NK-92 (cell line): ENCODE results near the gene NTN3.
"Not testable (repeated sequence)": the region's sequence is repeated elsewhere in the genome, so short reads cannot be mapped to it uniquely, and the experiment has no call there.

Experiments
- DNase-seq: peaks from one replicate; lab custom pipeline; 2025; ENCODE audit not compliant: unreplicated experiment; lab: John Stamatoyannopoulos, UW

NTN3 gene

DNA sequence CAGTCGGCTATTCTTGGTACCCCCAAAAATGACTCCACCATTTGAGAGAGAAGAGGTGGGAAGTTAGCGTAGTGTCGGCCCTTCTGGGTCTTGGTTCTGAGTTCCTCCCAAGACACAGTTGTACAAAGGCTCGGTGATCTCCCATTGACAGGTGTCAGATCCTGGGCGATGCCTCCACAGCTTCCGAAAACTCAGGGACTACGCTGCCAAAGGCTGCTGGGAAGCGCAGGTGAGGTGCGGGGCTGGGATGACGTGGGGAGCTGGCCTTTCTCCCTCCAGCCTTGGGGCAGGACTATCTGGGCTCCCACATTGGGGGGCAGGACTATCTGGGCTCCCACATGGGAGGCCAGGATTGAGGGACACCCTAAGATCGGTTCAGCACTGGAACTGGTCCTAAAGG, 31.5 kb upstream of the NTN3 start:
- DNase-seq: no peak

DNA sequence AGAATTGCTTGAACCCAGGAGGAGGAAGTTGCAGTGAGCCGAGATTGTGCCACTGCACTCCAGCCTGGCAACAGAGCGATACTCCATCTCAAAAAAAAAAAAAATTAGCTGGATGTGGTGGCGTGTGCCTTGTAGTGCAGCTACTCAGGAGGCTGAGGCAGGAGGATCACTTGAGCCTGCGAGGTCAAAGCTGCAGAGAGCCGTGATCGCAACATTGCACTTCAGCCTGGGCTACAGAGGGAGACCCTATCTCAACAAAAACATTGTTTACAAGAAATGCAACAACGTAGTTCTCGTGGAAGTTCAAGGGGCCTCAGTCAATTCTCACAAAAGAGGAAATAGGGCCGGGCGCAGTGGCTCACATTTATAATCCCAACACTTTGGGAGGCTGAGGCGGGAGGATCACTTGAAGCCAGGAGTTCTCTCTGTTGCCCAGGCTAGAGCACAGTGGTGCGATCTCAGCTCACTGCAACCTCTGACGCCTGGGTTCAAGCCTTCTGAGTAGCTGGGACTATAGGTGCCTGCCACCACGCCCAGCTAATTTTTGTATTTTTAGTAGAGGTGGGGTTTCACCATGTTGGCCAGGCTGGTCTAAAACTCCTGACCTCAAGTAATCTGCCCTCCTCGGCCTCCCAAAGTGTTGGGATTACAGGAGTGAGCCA, 29.8 kb upstream of the NTN3 start:
- DNase-seq: not testable (repeated sequence)

DNA sequence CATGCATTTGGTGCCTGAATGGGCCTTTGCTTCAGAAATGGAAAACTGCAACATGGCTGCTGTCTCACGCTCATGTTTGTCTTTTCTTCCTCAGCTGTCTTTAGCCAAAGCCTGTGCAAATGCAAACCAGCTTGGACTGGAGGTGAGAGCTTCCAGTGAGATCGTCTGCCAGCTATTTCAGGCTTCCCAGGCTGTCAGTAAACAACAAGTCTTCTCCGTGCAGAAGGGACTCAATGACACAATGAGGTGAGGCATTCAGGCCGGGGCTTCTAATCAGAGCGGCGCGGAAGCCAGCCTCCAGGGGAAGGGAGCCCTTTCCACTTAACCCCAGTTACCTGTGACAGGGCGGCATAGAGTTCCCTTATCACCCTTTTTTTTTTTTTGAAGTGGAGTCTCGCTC, 27.5 kb upstream of the NTN3 start:
- no peak for DNase-seq

DNA sequence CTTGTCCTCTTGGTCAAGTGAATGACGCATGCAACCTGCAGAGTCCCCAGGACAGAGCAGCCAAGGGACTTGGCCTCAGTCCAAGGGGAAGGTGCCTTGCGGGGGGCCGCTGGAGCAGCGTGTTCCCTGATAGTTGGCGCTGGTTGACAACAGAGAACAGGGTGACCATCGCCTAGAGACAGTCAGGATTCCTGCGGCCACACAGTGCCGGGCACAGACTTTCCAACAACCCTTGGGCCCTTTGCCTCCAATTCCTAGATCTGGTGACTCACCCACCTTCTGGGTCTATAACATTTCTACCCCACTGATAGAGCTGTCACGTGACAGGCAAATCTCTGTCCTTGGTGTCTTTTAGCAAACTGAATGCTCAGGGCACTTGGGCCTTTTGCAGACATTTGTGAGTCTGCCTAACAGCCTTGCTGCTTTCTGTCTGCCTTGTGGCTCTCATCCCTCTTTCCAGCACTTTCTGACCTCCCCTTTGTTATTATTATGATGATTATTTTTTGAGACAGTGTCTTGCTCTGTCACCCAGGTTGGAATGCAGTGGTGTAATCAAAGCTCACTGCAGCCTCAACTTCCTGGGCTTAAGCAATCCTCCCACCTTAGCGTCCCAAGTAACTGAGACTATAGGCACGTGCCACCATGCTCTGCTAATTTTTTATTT, 23.0 kb upstream of the NTN3 start:
- no peak for DNase-seq

DNA sequence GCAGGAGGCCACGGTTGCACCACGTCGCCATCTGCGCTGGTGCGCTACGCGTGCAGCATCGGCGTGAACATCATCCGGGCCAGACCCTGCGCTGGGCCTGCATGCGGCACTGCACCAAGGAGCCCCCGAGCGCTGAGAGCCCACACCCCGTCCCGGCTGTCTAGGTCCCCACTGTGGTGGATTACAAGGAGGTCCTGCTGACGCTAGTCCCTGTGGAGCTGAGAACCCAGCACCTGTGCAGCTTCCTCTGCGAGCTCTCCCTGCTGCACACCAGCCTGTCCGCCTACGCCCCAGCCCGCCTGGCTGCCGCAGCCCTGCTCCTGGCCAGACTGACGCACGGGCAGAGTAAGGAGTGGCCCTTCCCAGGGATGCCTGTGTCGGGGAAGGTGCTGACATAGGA, 22.0 kb upstream of the NTN3 start:
- no peak for DNase-seq

DNA sequence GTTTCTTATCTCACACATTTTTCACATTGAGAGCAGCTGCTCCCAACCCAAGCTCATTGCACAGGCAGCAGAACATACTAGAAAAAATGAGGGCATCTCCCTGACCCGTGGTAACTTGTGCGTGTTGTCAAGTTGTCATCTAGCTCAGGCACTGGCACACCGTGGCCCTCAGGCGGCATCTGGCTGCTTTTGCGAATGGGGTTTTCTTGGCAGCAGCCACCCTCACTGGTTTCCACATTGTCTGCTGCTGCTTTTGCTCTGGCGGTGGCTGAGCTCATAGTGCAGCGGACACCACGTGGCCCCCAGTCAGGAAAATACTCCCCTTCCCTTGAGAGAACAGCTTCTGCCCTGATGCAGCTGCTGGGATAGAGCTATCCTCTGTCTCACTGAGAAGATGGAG, 20.6 kb upstream of the NTN3 start:
- no peak for DNase-seq

DNA sequence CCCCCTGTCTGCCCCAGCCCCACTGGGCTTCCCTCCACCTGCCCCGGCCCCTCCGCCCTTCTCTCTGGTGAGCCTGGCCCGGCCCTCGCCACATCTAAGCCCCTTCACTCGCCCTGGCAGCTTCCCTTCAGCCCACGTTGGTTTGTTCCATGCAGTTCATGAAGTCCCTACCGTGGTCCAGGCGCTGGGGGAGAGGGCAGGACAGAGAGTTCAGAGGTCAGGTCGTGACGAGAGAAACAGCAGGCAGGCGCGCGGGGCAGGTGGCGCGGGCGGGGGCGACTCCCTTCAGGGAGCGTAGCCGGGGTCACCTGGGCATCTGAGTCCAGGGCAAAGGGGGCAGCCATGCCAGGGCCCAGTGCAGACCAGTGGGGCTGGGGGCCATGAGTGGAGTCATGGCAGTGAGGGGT, 20.1 kb upstream of the NTN3 start:
- DNase-seq: no peak

DNA sequence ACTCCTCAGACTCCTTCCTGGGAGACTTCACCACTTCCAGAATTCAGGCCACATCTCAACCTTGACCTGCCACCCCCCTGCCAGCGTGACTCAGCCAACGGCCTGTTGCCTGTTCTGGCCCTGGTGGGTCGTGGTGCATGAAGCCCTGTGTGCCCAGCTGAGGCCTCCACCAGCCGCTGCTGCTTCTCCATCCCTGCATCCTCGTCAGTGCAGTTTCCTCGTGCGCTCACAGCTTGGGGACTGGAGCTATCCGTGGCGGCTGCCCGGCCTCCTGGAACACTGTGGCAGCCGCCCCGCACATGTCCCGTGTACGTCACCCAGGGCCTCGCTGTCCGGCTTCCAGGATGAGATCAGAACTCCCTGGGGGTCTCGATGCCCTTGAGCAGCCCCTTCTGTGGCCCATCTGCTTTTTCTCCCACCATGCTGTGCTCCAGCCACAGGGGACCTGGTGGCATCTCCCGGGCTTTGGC, 19.2 kb upstream of the NTN3 start:
- no peak for DNase-seq

DNA sequence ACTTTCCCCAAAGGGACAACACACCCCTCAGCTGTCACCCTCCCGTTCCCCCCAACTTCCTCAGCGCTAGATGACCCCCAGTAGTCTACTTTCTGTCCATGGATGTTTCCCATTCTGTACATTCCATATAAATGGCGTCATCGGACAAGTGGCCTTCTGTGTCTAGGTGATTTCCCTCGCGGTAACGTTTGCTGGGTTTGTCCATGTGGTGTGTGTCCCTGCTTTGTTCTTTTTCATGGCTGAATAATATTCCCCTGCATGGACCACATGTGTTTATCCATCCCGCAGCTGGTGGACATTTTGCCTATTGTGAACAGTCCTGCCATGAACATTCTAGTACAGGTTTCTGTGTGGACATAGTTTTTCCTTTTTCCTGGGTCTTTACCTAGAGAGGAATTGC, 18.4 kb upstream of the NTN3 start:
- no peak for DNase-seq

DNA sequence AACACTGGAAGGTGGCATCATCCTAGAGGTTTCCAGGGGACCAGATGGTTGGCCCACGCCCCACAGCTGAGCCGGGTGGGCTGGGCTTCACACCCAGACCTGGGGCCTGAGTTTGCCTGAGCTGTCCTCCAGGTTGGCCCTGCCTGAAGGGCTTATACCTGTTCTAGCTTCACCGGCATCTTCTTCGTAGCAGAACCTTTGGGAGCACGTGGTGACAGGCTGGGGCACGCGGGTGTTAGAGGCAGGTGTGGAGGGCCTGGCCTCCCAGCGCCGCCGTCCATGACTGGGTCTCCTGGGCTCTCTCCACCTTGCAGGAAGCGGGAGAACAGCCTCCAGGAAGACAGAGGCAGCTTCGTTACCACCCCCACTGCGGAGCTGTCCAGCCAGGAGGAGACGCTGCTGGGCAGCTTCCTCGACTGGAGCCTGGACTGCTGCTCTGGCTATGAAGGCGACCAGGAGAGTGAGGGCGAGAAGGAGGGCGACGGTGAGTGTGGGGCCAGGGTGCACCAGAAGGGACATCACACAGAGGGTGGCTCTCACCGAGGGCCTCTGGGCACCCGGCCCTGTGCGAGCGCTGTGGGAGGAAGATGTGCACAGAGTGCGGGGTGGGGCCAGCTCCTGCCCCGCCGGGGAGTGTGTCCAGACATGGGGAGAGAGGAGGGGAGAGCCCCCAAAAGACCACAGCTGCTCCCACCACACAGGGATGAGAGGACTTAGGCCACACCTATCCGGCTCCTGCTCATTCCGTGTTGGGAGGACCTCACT, 15.8 kb upstream of the NTN3 start:
- DNase-seq: no peak

DNA sequence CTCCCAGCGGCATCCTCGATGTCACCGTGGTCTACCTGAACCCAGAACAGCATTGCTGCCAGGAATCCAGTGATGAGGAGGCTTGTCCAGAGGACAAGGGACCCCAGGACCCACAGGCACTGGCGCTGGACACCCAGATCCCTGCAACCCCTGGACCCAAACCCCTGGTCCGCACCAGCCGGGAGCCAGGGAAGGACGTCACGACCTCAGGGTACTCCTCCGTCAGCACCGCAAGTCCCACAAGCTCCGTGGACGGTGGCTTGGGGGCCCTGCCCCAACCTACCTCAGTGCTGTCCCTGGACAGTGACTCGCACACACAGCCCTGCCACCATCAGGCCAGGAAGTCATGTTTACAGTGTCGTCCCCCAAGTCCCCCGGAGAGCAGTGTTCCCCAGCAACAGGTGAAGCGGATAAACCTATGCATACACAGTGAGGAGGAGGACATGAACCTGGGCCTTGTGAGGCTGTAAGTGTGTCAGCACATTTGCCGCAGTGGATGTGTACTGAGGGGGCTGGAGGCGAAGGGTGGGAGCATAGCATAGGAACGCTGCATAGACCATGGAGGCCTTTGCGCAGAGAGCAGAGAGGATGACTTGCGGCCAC, 14.4 kb upstream of the NTN3 start:
- no peak for DNase-seq

DNA sequence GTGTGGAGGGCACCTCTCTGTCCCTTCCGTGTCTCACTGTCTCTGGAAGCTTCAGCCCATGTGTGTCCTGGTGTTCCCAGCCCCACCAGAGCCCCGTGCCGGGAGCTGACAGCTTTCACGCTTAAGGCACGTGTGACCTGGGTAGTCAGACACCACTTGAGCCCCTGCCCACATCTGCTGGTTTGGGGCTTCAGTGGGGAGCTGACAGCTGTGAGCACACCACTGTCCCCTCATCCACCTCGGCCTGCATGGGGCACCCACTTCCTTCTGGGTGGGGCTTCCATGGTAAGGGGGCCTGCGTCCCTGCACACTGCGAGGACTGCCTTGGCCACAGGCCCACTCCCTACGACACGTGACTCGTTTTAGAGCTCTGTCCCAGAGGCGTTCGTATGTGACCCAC, 13.8 kb upstream of the NTN3 start:
- DNase-seq: no peak

DNA sequence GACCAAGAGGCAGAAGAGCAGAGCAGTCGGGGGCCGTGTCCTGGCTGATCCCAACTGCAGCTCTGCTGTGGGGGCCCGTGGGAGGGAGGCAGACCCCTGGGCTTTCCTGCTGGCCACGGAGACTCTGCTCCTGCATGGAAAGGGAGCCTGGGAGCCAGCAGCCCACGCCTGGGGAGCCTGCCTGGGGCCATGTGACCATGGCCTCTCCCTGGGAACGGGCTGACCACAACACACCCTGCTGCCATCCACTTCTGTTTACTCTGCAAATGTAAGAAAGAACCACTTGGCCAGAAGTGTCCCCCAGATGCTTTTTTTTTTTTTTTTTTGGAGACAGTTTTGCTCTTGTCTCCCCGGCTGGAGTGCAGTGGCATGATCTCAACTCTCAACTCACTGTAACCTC, 13.2 kb upstream of the NTN3 start:
- DNase-seq: no peak

DNA sequence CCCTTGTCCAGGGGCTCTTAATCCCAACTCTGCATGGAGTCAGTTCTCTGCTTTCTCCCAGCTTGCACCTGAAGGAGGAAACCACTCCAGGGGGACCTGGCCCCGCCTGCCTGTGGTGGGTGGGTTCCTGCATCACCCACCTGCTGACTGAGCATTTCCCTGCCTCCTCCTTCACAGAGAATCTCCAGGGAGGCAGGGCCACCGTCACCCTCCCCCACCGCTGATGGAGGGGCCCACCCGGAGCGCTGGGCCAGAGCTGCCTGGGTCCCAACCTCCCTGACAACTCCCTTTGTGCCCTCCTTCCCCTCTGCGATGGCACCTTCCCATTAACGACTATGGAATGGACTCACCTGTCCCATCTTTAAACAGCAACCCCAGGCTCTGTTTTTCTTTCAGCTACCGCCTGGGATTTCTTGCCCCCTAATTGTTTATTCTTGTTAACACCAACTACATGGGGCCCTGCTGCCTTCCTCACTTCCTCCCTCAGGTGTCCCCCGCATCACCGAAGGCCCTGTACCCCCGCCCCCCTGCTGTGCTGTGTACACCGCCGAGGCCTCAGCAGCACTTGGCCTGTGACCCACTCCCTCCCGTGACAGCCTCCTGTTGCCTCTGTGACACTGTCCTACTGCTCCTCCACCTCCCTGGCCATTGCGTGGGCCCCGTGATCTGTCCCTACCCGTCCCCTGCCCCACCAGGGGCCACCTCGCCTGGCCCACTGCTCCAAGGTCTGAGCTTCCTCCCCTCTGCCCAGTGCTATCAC, 12.0 kb upstream of the NTN3 start:
- no peak for DNase-seq

DNA sequence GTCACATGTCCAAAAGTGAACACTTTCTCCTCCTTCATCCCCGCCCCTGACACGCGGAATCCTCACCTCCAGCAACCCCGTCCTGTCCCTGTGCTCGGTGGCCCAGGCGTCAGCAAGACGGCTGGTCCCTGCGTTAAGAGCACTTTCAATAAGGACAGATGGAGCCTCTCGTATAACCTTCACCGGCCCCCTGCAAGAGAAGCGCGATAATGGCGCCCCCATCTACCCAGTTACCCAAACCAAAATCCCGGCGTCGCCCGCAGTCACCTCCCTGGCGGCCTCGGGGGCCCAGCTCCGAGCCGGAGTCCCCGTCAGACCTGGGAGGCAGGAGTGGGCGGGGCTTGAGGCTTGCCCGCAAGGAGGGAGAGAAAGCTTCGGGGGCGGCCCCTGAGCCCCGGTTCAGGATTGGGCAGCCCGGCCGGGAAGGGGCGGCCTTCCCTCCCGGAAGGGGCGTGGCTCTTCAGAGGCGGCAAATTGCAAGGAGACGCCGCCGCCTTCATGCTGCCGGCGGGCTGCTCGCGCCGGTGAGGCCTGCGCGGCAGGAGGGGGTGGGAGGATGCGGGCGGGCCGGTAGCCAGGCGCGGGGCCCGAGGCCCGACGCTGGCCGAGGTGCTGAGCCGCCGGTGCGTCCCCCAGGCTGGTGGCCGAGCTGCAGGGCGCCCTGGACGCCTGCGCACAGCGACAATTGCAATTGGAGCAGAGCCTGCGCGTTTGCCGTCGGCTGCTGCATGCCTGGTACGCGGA, 11.3 kb upstream of the NTN3 start, which contains the start of gene TEDC2:
TSS of gene TEDC2 (plus strand) at position 463 of the 744 bp plus-strand sequence. CDS start at position 499, 36 bp downstream.
- DNase-seq: peak; percentile 84

DNA sequence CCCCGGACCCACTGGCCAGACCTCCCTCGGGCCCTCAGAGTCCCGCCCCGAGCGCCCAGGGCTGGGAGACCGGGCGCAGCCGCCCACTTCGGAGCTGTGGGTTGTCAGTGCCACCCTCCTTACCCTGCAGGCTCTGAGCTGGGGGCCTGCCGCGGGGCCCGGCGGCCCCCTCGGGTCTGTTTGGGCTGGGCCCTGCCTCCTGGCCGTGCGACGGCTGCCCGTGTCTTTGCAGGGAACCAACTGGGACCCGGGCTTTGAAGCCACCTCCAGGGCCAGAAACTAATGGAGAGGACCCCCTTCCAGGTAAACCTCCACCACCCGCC, 10.7 kb upstream of the NTN3 start:
- DNase-seq: no peak

DNA sequence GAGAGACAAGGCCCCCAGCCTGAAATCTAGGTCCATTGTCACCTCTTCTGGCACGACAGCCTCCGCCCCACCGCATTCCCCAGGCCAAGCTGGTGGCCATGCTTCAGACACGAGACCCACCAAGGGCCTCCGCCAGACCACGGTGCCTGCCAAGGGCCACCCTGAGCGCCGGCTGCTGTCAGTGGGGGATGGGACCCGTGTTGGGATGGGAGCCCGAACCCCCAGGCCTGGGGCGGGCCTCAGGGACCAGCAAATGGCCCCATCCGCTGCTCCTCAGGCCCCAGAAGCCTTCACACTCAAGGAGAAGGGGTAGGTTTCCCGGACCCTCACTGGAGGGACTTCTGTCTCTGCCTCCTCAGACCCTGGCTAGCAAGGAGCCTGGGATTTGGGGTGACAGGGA, 10.2 kb upstream of the NTN3 start:
- DNase-seq: no peak

DNA sequence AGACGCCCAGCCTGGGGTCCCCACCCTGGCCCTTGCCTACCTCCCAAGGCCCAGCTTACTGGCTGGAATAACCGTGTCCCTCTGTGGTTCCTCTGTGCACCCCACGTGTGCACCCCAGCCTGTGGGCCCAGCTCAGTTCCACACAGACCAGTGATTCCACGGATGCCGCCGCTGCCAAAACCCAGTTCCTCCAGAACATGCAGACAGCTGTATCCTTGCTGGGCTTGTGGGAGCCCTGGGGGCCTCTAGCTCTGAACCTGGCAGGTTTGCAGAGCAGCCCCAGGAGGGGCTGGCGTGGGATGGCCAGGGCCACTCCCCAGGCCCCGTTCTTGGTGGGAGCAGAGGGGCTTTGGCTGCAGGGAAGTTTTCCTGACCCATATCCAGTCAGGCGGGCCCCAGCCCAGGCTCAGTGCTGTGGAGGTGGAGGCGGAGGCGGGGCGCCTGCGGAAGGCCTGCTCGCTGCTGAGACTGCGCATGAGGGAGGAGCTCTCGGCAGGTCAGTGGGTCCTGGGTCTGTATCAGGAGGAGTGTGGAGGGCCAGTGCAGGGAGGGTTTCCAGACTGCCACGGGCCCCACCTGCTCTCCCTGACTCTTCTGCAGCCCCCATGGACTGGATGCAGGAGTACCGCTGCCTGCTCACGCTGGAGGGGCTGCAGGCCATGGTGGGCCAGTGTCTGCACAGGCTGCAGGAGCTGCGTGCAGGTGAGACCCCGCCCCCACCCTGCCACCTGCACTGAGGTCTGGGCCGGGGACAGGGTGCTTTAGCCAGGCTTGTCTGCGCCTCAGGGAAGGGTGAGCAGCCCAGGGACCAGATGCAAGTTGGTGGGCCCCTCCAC, 8.8 kb upstream of the NTN3 start:
- DNase-seq: no peak

DNA sequence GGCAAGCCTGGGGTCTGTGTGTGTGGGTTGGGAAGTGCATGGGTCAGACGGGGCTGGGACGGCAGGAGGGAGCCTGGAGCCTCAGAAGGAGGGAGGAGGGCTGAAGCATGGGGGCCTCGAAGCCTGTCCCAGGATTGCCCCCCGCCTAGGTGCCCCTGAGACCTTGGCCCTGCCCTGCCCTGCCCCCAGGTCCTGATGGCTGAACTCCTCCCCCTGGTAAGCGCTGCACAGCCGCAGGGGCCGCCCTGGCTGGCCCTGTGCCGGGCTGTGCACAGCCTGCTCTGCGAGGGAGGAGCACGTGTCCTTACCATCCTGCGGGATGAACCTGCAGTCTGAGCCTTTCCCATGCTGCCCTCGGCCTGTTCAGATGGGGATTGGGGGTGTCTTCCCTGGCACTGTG, 6.8 kb upstream of the NTN3 start:
- no peak for DNase-seq
